Neural crest cell (in vitro differentiated cells): ENCODE data around the gene ARHGEF25. TPM values are rescaled to one million over a fixed set of nuclear protein-coding genes. Genes with fewer than 3 reads are reported as not detected.

ENCODE experiments used
- DNase-seq: peaks from one replicate; pipeline ENCODE4 v3.0.0; 2021; ENCODE audit warnings: low read depth, mixed read lengths, low spot score
- H3K27ac Mint-ChIP-seq: one replicate; pipeline ENCODE4 v1.8.0; 2021; ENCODE audit warnings: mild to moderate bottlenecking, mixed read lengths; ENCODE audit not compliant: unreplicated experiment
- H3K27me3 Mint-ChIP-seq: 2 replicates; pipeline ENCODE4 v1.8.0; 2021; ENCODE audit warnings: low read depth, mild to moderate bottlenecking, mixed read lengths
- H3K36me3 Mint-ChIP-seq: 2 replicates; pipeline ENCODE4 v1.8.0; 2021; ENCODE audit warnings: low read depth, mild to moderate bottlenecking, mixed read lengths
- H3K4me1 Mint-ChIP-seq: 2 replicates; pipeline ENCODE4 v1.8.0; 2021; ENCODE audit warnings: mixed read lengths
- H3K4me3 Mint-ChIP-seq: one replicate; pipeline ENCODE4 v1.8.0; 2021; ENCODE audit warnings: mild to moderate bottlenecking, mixed read lengths
- H3K9me3 Mint-ChIP-seq: 2 replicates; pipeline ENCODE4 v1.8.0; 2021; ENCODE audit warnings: mixed read lengths
- CTCF ChIP-seq: fragments of 200-600 bp; sonication (generic); conservative IDR thresholded peaks from 2 replicates; pipeline ENCODE4 v1.5.0; 2021; ENCODE audit warnings: antibody characterized with exemption, mild to moderate bottlenecking
- total RNA-seq: library from RNA; stranded (reverse); gene quantifications from 2 replicates; pipeline ENCODE4 v1.2.1, GENCODE V29; 2021

Gene ARHGEF25
- total RNA-seq, 1 donor from 2014 or later = 43.8 TPM

GRCh38 chr12:57611827-57612710 lies 834 bp downstream of the ARHGEF25 start:
- H3K4me1 Mint-ChIP-seq = peaks cover 29% of the 10 kb centered on the region
- peaks cover 6% of the 10 kb centered on the region for H3K27me3 Mint-ChIP-seq
- H3K9me3 Mint-ChIP-seq = no peaks in the 10 kb centered on the region
- H3K36me3 Mint-ChIP-seq = peaks cover 14% of the 10 kb centered on the region
- TF ChIP-seq CTCF = no peak
- DNase-seq = no peak
- H3K4me3 Mint-ChIP-seq = peak overlapping the region; percentile 94
- peak overlapping the region; percentile 27 for H3K27ac Mint-ChIP-seq

GRCh38 chr12:57612711-57613426 lies 1.6 kb downstream of the ARHGEF25 start:
- peaks cover 29% of the 10 kb centered on the region for H3K4me1 Mint-ChIP-seq
- H3K4me3 Mint-ChIP-seq = peak overlapping the region; percentile 94
- H3K9me3 Mint-ChIP-seq = no peaks in the 10 kb centered on the region
- H3K27ac Mint-ChIP-seq = no peak overlapping the region
- no peak for DNase-seq
- peaks cover 18% of the 10 kb centered on the region for H3K36me3 Mint-ChIP-seq
- H3K27me3 Mint-ChIP-seq = peaks cover 12% of the 10 kb centered on the region
- no peak for TF ChIP-seq CTCF

- no peak overlapping the region for H3K4me3 Mint-ChIP-seq
- TF ChIP-seq CTCF = no peak
- H3K27me3 Mint-ChIP-seq = peaks cover 19% of the 10 kb centered on the region
- H3K27ac Mint-ChIP-seq = no peak overlapping the region
- no peak for DNase-seq
- H3K36me3 Mint-ChIP-seq = peaks cover 22% of the 10 kb centered on the region
- H3K4me1 Mint-ChIP-seq = peaks cover 29% of the 10 kb centered on the region
- H3K9me3 Mint-ChIP-seq = no peaks in the 10 kb centered on the region
Measured at GRCh38 chr12:57613427-57614109, 2.3 kb downstream of the ARHGEF25 start.

GRCh38 chr12:57614178-57614947 lies 3.1 kb downstream of the ARHGEF25 start:
- Mint-ChIP-seq H3K4me3 (peak overlapping the region; percentile 54), H3K27me3 (peaks cover 27% of the 10 kb centered on the region), H3K9me3 (no peaks in the 10 kb centered on the region), H3K27ac (no peak overlapping the region), H3K36me3 (peaks cover 28% of the 10 kb centered on the region), H3K4me1 (peaks cover 28% of the 10 kb centered on the region)
- DNase-seq = no peak
- TF ChIP-seq CTCF = no peak
